Retinal pigment epithelial cell (primary cell): ENCODE measurements around the gene OSTM1.

Experiments used
- DNase-seq: peaks from one replicate; pipeline ENCODE4 v3.0.0-alpha.2; 2010; ENCODE audit warnings: low read depth
- H3K4me3 ChIP-seq: 2 replicates; pipeline ENCODE4 v1.5.1; 2011; ENCODE audit warnings: mild to moderate bottlenecking, low read length, control low read depth, moderate library complexity
- CTCF ChIP-seq: conservative IDR thresholded peaks from 2 replicates; pipeline ENCODE4 v1.5.1; 2011; ENCODE audit warnings: low read depth, low read length, control low read depth, inconsistent platforms

Gene OSTM1

GRCh38 chr6:107991772-107992550 lies 82.6 kb downstream of the OSTM1 start:
- TF ChIP-seq CTCF, result no peak
- H3K4me3 ChIP-seq, result no peak overlapping the region
- DNase-seq, result no peak
